Measurements from ENCODE around the gene C1orf21. TPM values are rescaled to one million over a fixed set of nuclear protein-coding genes. Genes with fewer than 3 reads are reported as not detected.

The C1orf21 gene
- total RNA-seq, 1 experiment from 2014 or later = 5.9 TPM

DNA sequence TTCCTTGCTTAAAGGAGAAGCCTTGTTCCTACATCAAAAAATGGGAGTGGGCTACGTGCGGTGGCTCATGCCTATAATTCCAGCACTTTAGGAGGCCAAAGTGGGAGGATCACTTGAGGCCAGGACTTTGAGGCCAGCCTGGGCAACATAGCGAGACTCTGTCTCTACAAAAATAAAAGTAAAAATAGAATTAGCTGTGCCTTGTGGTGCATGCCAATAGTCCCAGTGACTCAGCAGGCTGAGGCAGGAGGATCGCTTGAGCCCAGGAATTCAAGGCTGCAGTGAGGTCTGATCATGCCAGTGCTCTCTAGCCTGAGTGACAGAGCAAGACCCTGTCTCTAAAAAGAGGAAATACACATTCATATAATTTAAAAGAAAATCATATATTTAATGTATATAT, 127.1 kb downstream of the C1orf21 start:
- no peak for DNase-seq (ENCODE audit: low spot score)

DNA sequence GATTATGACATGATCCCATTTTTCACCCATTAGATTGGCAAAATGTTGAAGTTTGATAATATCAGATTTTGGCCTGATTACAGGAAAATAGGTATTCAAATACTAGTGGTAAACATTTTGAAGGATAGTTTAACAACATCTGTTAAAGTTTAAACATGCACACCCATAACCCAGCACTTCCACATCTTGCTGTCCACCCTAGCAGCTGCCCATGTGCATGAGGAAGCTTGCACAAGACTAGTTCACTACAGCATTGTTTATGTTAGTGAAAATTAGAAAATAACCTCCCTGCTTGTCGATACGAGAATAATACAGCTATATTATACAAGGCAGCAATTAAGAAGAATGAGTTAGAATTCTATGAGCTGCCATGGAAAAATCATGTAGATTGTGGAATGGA, 127.6 kb downstream of the C1orf21 start:
- DNase-seq (ENCODE audit: low spot score) = no peak

DNA sequence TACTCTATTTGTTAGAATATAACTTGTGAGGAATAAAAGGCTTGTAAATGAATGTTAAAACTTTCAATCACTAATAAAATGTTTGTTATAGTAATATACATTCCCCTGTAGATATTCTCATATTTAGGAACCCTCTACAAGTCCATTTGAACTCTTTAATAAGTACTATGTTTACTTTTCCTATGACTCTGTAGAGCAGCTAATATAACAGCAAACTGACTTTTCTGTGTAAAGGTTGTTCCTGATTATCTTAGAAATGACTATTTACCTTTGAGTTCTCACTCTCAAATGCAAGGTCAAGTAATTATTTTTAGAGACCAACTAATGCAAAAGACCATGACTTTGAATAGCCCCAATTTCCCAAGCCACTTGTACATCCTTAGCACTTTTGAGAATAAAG, 130.3 kb downstream of the C1orf21 start:
- no peak for DNase-seq (ENCODE audit: low spot score)

DNA sequence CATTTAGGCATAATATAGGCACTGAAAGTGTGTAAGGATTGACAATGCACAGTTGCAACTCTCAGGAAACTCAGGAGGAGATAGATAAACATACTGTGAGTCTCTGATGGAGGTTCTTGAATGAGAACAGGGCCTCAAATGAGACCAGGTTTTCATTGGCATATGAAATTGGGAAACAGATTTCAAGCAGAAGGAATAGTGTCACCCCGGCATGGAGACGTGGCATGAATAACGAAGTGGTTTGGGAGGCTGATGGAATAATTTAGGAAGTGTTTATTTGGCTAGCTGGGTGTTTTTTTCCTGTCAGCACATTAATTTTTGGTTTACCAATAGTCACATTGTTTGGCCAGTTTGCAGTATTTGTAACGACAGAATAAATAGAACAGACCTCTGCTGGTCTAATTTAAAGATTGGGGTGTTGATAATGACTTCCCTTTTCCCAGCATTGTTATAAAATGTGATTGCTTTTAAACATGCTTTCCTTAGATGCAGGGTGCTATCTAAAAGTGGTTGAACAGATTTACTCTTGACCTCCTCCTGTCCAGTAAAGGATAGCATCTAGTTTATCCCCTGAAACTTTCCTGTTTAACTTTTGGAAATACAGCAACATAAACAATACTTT, 132.0 kb downstream of the C1orf21 start:
- no peak for DNase-seq (ENCODE audit: low spot score)

DNA sequence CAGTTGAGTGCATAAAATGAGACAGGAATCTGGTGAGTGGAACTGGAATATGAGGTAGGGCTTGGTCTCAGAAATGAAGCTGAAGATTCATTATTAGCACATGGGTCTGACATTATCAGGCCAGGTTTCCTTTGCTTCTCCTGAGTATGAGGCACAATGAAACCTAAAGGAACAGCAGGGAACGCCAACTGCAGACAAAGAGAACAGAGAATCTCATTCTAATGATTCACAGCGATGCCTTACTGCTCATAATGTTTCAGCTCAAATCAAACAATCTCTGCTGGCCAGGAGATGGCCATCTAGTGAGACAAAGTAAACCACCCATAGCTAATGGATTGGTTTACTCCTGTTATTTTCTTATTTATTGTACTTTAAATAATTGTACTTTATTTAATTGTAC, 133.5 kb downstream of the C1orf21 start:
- DNase-seq (ENCODE audit: low spot score) = no peak

DNA sequence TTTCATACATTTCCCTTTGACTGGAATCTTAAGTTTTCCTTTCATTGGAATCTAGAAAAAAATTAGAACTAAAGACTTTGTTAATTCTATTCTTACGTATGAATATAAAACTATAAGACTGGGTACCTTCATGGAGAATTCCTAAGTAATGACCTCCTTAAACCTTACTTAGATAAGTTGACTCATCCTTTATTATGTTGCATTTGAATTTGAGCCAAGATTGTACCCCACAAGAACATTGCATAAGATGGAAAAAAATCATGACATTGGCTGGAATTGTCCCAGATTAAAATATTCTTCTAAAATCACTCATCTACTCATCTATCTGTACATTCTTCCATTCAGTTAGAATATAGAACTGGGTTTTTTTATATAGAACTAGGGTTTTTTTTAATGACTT, 137.4 kb downstream of the C1orf21 start:
- DNase-seq (ENCODE audit: low spot score) = no peak

DNA sequence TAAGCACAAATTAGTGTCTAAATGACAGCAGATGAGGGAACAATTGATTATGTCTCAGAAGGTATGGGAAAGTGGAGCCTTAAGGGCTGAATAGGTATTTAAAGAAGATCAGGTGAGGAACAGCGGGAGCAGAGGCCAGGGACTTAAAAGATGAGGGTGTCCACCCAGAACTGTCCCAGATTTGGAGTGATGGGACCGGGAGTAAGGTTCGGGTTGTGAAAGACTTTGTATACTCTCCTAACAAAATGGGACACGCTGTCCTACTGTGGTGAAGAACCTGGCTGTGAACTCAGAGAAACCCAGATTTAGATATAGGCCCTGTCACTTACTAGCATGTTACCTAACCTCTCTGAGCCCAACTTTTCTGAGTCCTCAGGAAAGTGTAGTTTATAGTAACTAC, 140.6 kb downstream of the C1orf21 start:
- DNase-seq (ENCODE audit: low spot score) = no peak

DNA sequence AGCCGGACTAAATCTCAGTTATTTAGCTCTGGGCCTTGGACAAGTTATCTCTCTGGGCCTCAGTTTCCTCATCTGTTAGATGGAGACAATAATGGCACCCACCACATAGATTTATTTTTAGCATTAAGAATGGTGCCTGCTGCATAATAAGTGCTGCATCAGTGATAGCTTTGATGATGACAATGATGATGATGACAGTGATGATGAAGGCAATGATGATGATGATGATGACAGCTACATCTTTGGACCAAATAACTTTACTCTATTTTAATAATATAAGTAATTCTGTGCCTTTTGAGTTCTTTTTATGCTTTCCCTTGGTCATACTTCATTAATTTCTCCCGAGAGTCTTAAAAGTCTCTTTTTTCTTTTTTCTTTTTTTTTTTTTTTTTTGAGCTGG, 143.4 kb downstream of the C1orf21 start:
- DNase-seq (ENCODE audit: low spot score) = no peak

DNA sequence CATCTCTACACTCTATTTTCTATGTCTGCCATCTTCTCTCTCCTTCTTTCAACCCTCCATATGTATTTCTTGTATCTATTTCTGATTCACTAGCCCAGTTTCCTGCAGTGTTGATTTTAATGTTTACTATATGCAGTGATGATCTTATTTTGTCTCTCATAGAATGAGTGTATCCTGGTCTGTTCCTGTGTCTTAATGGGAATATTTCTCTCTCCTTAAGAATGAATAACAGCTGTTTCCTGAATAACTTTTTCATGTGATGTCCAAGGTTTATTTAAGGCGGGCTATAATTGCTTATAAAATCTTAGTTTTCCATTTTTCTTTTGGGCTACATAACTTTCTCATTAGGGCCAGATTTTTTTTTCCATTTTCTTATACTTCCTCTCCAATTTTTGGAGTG, 144.5 kb downstream of the C1orf21 start:
- no peak for DNase-seq (ENCODE audit: low spot score)

DNA sequence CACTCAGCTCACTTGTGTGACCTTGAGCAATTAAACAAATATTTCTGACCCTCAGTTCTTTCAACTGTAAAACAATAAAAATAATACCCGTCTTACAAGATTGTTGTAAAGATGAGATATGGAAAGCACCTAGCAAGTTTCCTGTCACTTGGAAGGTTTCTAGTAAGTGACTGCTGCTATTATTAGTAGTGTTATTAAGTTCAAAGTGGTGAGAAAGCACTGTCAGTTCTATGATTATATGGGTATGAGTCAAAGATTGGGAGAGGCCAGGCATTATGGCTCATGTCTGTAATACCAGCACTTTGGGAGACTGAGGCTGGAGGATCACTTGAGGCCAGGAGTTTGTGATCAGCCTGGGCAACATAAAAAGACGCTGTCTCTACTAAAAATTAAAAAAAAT, 145.4 kb downstream of the C1orf21 start:
- DNase-seq (ENCODE audit: low spot score) = no peak

DNA sequence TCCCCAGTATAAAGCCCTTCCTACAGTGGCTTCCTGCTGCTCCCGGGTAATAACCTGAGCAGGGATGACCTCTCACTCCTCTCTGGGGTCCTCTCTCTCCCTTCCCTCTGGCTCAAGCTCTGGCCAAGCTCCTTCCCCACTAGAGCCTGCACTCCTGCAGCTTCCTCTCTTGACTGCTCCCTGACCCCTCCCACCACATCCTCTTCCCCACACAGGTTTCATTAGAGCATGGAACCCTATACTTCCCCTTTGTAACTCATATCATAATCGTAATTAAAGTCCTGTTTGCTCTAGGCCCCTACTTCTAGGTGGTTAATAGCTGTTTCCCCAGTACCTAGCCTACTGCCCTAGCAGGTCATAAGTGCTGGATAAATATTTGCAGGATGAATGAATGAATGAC, 146.2 kb downstream of the C1orf21 start:
- DNase-seq (ENCODE audit: low spot score) = no peak

DNA sequence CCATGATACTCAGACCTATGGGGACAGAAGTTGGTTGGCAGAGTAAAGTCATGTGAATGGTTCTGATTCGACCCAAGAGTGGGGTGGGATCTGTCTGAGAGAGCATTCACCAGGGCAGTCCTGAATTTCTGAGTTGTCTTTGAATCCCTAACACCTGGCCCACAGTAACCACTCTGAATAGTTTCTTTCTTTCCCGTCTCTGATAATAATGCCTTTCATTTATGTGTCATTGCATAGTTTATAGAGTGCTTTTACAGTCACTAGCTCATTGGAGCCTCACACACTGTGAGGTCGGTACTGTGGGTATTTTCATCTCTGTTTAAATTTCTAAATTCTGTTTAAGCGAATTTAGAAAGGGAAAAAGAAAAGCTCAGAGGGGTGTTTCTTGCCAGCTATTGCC, 147.1 kb downstream of the C1orf21 start:
- no peak for DNase-seq (ENCODE audit: low spot score)

DNA sequence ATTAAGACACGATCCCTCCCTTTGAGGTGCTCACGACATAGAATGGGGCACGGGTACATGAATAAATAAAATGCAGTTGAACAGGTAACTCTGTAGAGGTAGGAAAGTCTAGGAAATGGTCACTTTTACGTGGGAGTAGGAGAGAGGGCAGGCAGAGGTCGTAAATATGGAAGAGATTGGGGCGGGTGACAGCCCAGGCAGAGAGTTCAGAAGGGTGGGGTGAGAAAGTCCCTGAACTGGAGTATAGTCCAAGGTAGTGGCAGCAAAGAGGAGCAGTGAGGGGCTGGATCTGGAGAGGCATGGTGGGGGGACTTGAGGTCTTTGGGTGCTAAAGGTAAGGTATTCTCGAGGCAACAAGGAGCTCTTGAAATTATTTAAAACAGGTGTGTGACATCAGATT, 147.9 kb downstream of the C1orf21 start:
- DNase-seq (ENCODE audit: low spot score) = no peak

DNA sequence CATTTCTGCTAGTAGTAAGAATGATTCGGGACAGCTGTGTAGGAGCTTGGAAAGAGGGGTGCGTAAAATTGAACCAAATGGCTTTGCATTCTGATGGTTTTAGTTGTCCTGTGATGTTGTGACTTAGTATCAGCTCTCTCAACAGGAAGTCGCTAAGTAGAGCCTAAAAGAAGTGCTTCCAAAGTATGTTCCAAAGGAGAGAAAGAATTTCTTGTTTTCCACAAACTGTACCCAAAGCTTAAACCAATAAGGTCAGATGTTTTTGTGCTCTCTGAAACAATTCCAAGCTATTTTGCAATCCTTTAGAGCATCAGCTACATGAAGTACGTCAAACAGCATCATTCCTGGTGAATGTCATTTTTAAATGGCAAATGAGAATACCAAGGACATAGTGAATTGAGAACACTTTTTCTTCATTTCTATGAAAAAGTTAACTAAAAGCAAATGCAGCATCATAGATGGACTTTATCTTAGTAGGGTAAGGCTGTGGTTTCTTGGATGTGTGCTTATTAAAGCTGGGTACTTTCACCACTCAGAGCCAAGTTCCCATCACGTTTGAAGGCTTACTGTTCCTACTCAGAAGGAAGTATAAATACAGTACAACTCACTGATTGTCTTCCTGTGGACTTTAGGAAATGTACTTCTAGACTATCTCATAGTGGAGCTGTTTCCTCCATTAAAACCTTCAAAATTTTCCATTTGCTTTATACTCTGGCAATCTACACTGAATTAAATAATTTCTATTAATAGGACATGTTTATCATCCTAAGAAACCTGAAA, 148.6 kb downstream of the C1orf21 start:
- no peak for DNase-seq (ENCODE audit: low spot score)

DNA sequence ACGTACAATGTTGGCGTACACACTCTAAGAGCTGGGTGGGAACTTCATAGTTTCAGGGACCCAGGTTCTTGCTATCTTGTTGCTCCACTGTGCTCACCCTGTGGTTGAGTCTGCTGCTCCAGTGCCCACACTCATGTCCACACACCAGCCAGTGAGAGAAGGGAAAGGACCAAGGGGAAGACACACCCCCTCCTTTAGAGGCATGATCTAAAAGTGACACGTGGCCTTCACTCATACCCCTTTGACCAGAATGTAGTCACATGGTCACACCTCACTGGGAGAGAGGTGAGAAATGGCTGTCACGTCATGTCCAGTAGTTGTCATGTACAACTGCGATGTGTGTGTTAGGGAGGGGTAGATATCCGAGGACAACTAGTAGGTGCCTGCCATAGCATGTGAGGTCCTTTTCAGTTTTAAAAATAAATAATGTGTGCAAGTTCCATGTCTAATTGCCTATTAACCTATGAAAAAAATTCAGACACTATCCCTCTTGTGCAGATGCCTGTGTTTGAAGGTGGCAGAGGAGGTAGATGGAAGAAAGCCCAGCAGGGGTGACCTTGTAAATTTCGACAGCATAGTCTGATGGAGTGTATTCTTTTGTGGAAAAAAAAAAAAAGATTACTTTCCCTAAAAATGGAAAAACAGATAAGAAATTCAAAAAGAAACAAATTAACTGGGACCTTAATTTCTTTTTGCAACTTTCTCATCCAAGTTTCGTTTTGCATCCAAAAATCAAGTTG, 149.6 kb downstream of the C1orf21 start:
- DNase-seq (ENCODE audit: low spot score) = no peak

DNA sequence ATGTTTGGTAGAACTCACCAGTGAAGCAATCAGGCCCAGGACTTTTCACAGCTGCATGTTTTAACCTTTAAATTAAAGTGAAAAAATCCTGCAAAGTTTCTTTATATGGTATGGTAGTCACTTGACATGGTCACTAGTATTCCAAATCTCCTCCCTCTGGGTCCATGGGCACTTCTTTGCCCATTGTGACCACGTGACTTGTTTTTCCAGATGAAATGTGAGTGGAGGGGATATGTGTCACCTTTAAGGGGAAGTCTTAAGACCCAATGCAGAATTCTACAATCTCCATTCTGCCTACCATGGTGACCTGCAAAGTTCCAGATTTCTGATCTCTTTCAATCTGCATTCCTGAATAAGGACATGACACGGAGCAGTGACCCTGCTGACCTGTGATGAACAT, 152.8 kb downstream of the C1orf21 start:
- DNase-seq (ENCODE audit: low spot score) = no peak

DNA sequence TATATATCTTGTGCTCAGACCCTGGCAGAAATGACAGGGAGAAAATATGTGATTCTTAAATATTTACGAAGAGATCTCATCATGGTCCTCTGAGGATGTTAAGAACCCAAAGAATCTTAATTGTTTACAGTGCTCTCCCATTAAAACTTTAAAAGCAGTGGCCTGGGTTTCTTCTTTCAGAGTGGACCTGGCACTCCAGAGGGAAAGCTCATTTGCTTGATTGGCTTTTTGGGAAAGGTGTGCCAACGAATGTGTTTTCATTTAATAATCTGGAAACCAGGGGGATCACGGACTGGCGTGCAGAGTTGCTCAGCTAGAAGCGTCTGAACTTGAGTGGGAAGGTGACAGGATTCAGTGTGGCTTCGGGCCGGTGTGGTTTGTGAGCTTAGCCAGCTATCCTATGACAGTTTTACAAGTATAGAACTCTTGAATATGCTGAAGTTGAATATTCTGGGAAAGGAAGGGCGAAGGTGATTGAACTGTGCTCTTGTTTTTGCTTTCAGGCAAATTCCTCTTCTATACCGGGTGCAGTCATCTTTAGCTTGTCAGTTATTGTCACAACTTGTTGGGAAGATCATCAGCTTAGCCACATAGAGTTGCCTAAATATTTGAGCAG, 154.8 kb downstream of the C1orf21 start:
- no peak for DNase-seq (ENCODE audit: low spot score)

DNA sequence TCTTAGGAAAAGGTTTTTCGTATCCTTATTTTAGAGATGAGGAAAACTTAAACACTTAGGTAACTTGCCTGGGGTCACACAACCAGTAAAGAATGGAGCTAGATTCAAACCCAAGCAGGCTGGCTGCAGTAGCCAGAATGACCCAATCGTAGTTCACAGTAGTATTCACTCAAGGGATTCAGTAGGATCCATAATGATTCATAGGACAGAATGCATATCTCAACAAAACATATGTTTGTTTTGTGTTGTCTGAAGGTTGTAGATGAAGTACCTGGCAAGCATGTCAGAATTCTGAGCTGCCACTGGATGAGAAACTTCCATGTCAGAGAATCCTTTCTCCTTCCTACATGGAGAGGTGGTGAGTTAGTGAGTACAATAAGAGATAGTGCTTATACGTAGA, 155.5 kb downstream of the C1orf21 start:
- no peak for DNase-seq (ENCODE audit: low spot score)

DNA sequence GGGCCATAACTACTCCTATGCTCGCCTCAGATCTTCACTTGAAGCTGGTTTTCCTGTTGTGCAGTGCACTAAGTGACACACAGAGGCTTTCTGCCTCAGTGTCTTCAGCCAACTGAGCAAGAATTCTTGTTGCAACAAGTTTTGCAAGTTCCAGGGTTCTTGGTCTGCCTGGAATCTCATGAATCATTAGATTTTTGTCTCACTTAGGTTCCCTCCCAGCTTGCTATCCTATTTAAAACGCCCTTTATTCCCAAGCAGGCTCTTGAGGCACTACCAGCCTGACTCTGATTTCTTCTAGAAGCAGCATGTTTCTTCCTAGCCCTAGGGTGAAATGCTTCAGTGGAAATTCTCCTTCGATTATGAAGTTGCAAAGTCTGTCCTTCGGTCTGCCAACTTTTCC, 158.8 kb downstream of the C1orf21 start:
- no peak for DNase-seq (ENCODE audit: low spot score)

DNA sequence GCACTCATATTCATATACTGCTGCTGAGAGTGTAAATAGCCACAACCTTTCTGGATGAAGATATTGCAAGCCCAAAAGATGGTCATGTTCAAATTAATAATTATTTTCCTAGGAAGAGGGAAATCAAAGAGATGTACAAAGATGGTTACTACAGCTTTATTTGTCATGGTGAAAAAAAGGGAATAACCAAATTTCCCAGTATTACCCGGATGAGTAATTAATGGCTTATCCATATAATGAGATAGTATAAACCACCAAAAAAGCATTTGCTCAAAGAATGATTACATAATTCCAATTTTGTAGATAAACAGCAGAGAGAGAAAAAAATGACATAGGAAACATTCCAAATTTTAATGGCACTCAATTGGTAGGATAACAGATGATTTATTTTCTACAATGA, 165.6 kb downstream of the C1orf21 start:
- no peak for DNase-seq (ENCODE audit: low spot score)

DNA sequence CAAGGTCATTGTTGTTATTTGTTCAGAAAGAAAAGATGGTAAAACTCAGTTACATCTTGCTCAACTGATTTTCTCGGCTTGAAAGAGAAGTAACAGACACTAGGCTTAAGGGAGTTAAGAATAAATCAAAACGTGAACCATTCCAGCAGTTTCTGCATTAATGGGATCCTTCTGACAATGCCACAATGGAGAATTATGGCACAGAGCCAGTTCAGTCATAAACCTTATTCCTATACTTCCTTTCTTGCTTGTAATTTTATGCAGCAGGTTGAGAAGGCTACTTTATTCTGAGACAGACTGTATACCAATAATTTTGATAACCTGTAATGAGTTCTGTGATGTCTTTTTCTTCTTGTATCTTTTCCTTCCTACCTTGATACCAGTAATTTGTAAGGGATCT, 167.0 kb downstream of the C1orf21 start:
- DNase-seq (ENCODE audit: low spot score) = no peak

Data from HT-29 (cell line).